ENCODE data around the gene CIART.
"Not testable (repeated sequence)": the region's sequence is repeated elsewhere in the genome, so short reads cannot be mapped to it uniquely, and the experiment has no call there.

Gene CIART, protein sequence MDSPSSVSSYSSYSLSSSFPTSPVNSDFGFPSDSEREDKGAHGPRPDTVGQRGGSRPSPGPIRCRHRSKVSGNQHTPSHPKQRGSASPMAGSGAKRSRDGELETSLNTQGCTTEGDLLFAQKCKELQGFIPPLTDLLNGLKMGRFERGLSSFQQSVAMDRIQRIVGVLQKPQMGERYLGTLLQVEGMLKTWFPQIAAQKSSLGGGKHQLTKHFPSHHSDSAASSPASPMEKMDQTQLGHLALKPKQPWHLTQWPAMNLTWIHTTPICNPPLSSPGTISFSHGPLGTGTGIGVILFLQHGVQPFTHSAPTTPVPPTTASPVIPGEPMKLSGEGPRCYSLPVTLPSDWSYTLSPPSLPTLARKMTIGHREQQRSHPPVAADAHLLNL

GRCh38 chr1:150281758-150282557 is at the start of gene CIART:
TSS of gene CIART (plus strand) at chr1:150282554. CDS start at chr1:150283268, 714 bp downstream.
- peak; percentile 50 to 62 for DNase-seq (ENCODE audit: low read depth in 2 of 2)

DNA sequence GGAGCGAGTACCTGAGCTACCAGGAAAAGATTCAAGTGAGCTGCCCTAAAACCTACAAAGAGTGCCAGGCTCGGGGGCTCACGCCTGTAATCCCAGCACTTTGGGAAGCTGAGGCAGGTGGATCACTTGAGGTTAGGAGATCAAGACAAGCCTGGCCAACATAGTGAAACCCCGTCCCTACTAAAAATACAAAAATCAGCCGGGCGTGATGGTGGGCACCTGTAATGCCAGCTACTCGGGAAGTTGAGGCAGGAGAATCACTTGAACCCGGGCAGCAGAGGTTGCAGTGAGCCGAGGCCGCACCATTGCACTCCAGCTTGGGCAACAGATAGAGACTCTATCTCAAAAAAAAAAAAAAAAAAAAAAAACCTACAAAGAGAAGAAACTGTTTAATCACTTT is 49.4 kb upstream of the CIART start:
- not testable (repeated sequence) for DNase-seq (ENCODE audit: low read depth in 2 of 2)

DNA sequence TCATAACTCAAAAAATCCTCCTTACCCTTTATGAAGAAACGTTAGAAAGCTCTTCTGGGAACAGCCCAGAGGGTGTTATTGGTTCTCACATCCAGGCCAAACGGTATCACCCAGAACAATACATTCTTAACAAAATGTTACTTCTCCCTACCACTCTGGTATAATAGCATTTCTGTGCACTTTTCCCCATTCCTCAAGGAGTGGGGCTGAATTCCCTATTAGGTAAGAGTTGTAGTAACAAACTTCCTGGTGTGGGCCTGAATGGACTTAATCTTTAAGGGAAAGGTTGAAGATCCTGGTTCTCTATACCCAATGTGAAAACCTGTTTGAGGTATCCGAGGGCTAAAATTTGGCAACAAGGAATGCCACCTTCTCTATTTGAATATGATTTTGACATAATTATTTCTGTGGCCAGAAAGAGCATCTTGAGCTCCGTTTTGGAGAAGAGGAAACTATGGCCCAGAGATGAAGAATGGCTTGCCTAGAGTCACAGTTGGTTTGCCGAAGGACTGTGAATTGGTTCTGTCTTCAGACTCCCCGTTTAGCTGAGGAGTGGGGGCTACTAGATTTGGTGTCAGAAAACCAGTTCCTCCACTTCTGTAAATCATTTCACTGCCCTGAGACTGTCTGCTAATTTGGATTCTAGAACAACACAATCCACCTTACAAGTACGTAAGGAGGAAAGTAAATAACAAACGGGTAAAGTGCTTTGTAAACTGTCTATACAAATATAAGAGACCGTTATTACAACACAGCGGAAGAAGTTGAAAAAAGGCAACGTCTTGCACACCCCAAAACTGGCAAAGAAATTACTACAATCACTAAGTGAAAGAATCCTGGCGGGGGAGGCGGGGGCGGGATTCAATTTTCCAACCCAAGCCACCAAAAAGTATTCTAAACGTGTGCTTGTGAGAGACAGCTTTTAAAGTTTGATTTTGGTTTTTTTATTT is 48.7 kb upstream of the CIART start:
- DNase-seq (ENCODE audit: low read depth in 2 of 2) = peak in 1 of 2 donors; percentile 52

- no peak for DNase-seq (ENCODE audit: low read depth in 2 of 2)
These were observed 48.1 kb upstream of the CIART start for GRCh38 chr1:150234309-150234565.

DNA sequence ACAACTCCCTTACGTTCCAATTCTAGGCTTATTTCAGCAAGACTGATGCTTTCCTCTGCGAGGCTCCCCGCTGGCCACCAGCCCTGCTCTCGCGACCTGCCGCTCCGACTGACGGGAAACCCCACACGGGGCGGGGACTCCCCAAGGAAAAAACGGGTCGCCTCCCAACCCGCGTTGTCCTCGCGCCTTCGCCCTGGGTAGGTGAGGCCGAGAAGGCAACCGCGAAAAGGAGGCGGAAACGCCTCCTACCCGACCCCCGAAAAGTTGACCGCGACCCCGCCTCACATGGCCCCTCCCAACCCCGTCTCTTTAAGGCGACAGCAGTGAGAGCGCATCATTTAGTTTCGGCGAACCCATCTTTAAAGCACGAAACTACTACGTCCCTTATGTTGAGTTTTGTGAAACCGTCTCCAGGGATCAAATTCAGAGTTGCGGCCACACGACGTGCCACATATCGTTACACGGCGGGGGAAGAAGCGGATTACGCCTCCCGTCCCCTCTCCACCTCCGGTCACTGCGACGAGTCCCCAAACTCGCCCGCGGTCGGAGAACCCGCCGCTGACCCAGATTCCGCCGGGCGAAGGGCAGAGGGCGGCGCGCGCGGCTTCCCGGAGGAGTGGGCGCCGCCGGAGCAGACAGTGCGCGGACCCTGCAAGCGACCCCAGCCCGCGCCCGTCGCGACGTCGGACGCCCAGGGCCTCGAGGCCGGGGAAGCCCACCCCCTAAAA is 47.6 kb upstream of the CIART start:
- DNase-seq (ENCODE audit: low read depth in 2 of 2) = peak; percentile 81 to 84

DNA sequence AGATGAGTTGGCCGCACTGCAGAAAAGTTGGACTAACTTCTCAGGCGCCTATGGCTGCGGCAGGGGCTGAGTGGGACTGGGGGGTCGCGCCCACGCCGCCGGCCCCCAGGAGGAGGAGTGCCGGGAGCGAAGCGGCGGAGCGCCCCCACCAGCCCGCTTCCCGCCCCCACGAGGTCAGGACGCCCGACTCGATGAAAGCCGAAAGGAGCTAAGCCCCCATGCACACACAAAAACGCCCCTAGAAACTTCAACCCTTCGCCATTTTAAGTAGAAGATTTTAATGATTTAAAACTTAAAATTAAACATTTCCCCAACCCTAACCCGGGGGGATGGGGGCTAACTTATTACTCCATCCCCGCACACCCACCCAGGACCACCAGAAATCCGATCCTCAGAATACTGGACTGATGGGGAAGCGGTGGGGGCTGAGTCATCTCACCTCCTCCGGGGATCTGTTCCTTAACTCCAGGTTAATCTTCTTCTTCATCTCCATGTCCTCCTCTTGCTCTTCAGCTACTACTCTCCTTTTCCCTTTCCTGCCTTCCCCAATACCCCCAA is 47.0 kb upstream of the CIART start:
- peak in 1 of 2 donors; percentile 3 for DNase-seq (ENCODE audit: low read depth in 2 of 2)

DNA sequence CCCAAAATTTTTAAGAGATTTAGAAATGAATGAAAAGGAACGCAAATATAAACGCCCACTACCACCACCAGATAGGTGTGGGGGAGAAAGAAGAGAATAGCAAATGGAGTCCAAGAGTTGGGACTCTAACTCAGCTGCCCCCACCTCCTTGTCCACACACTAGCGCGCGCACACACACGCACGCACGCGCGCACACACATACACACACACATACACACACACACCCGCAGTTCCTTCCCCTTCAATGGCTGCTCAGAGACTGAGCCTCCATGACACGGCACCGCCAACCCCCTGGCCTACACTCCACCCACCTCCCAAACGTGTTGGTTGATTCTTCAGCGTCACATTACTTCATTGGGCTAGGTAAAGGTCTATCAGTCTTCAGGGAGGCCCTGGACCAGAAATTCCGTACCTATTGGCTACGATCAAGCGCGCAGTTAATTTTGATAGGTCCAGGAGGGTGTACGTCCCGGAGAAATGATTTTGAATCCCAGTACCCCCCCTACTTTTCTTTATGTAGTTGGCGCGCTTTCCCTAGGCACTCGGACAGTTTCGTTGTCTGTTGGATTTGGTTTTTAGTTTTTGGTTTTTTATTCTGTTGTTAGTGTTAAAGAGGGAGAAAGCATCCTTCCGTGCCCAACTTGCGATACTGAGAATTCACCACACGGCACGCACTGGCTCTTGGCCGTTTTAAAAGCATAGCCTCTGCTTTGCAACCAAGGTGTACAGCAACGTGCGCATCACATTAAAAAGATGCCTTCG is 46.3 kb upstream of the CIART start, which contains the start of gene ANP32E:
Gene ANP32E, minus strand, starts transcription at position 261 of the 762 bp plus-strand sequence. CDS start 326 bp downstream, outside the sequence.
- peak; percentile 74 to 88 for DNase-seq (ENCODE audit: low read depth in 2 of 2)

- DNase-seq (ENCODE audit: low read depth in 2 of 2) = no peak
These were observed 45.7 kb upstream of the CIART start for GRCh38 chr1:150236614-150237100.

DNA sequence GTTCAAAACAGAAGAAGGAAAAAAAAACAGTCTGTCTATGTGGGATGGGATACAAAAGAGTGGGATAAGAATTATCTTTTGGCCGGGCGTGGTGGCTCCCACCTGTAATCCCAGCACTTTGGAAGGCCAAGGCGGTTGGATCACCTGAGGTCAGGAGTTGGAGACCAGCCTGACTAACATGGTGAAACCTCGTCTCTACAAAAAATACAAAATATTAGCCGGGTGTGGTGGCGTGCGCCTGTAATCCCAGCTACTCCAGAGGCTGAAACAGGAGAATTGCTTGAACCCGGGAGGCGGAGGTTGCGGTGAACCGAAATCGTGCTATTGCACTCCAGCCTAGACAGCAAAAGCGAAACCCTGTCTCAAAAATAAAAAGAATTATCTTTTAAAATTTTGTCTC is 45.2 kb upstream of the CIART start:
- DNase-seq (ENCODE audit: low read depth in 2 of 2) = not testable (repeated sequence)

DNA sequence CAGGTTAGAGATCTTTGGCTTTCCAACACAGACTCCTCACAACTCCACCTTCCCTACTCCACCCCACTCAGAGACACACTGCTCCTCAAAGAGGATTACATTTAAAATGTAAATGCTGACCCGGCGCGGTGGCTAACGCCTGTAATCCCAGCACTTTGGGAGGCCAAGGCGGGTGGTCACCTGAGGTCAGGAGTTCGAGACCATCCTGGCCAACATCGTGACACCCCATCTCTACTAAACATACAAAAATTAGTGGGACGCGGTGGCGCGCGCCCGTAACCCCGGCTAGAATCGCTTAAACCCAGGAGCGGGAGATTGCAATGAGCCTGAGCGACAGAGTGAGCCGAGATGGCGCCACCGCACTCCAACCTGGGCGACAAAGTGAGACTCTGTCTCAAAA is 44.6 kb upstream of the CIART start:
- no peak for DNase-seq (ENCODE audit: low read depth in 2 of 2)

GRCh38 chr1:150243003-150243402 is 39.4 kb upstream of the CIART start:
- no peak for DNase-seq (ENCODE audit: low read depth in 2 of 2)

- DNase-seq (ENCODE audit: low read depth in 2 of 2) = no peak
These were observed 32.4 kb upstream of the CIART start for GRCh38 chr1:150249936-150250335.

GRCh38 chr1:150256198-150256553 is 26.2 kb upstream of the CIART start:
- no peak for DNase-seq (ENCODE audit: low read depth in 2 of 2)

GRCh38 chr1:150256554-150257341 is 25.6 kb upstream of the CIART start:
- DNase-seq (ENCODE audit: low read depth in 2 of 2) = no peak

GRCh38 chr1:150257624-150258585 is 24.4 kb upstream of the CIART start, which contains the start of gene CA14:
TSS of gene CA14 (plus strand) at chr1:150257774. CDS start at chr1:150258129, 355 bp downstream.
- no peak for DNase-seq (ENCODE audit: low read depth in 2 of 2)

- DNase-seq (ENCODE audit: low read depth in 2 of 2) = no peak
These were observed 23.1 kb upstream of the CIART start for GRCh38 chr1:150259217-150259616.

GRCh38 chr1:150259758-150260669 is 22.3 kb upstream of the CIART start:
- DNase-seq (ENCODE audit: low read depth in 2 of 2) = no peak

All from stimulated activated CD4-positive, alpha-beta T cell treated with anti-CD3 and anti-CD28 coated beads, Interleukin-1b, Interleukin-23, amount 100 ng/mL, for 1 hour (primary cell).